Stimulated activated CD8-positive, alpha-beta memory T cell treated with anti-CD3 and anti-CD28 coated beads, Interleukin-15, amount 100 ng/mL, for 1 hour (primary cell): ENCODE data around the gene SATB1.

Source experiments
- DNase-seq: peaks from one replicate; pipeline ENCODE4 v3.0.0-alpha.2; 2020; ENCODE audit warnings: low read depth

Gene SATB1

GRCh38 chr3:18431266-18431665, 6.1 kb upstream of the SATB1 start:
- DNase-seq, result no peak

- DNase-seq, result no peak
Observed at GRCh38 chr3:18428991-18429745, 4.0 kb upstream of the SATB1 start.

GRCh38 chr3:18428036-18428435, 2.9 kb upstream of the SATB1 start:
- DNase-seq, result no peak

- DNase-seq, result no peak
Observed at GRCh38 chr3:18426597-18427193, 1.6 kb upstream of the SATB1 start.

- DNase-seq, result no peak
Observed at GRCh38 chr3:18425641-18426257, 610 bp upstream of the SATB1 start.

- DNase-seq, result no peak
Observed at GRCh38 chr3:18424213-18424728, 868 bp downstream of the SATB1 start.

GRCh38 chr3:18423401-18424212, 1.5 kb downstream of the SATB1 start:
- DNase-seq, result no peak

GRCh38 chr3:18422972-18423371, 2.2 kb downstream of the SATB1 start:
- DNase-seq, result no peak

- DNase-seq, result no peak
Observed at GRCh38 chr3:18420555-18420954, 4.6 kb downstream of the SATB1 start.

GRCh38 chr3:18419232-18419631, 5.9 kb downstream of the SATB1 start:
- DNase-seq, result no peak

GRCh38 chr3:18417904-18418572, 7.1 kb downstream of the SATB1 start:
- no peak for DNase-seq

- DNase-seq, result no peak
Observed at GRCh38 chr3:18416332-18416731, 8.8 kb downstream of the SATB1 start.

- DNase-seq, result no peak
Observed at GRCh38 chr3:18415839-18416238, 9.3 kb downstream of the SATB1 start.

GRCh38 chr3:18415167-18415566, 10.0 kb downstream of the SATB1 start:
- no peak for DNase-seq

- DNase-seq, result no peak
Observed at GRCh38 chr3:18412684-18413083, 12.5 kb downstream of the SATB1 start.

- no peak for DNase-seq
Observed at GRCh38 chr3:18411541-18411940, 13.6 kb downstream of the SATB1 start.

- no peak for DNase-seq
Observed at GRCh38 chr3:18410205-18410604, 14.9 kb downstream of the SATB1 start.

- no peak for DNase-seq
Observed at GRCh38 chr3:18409266-18409665, 15.9 kb downstream of the SATB1 start.

- DNase-seq, result no peak
Observed at GRCh38 chr3:18405141-18405540, 20.0 kb downstream of the SATB1 start.

- no peak for DNase-seq
Observed at GRCh38 chr3:18403061-18403460, 22.1 kb downstream of the SATB1 start.

- DNase-seq, result no peak
Observed at GRCh38 chr3:18402239-18402799, 22.8 kb downstream of the SATB1 start.
